ENCODE results near the gene INAFM1. TPM values are rescaled to one million over a fixed set of nuclear protein-coding genes. Genes with fewer than 3 reads are reported as not detected.
A peak's percentile ranks its signal among the peaks of the same experiment; 100 is the strongest.

The INAFM1 gene
- total and polyA plus RNA-seq, 9 of the 15 experiments (the other 6 are each of a cell fraction or from before 2014, with no cell fraction given) = 0.71 to 30.9 (median 3.1) TPM

DNA sequence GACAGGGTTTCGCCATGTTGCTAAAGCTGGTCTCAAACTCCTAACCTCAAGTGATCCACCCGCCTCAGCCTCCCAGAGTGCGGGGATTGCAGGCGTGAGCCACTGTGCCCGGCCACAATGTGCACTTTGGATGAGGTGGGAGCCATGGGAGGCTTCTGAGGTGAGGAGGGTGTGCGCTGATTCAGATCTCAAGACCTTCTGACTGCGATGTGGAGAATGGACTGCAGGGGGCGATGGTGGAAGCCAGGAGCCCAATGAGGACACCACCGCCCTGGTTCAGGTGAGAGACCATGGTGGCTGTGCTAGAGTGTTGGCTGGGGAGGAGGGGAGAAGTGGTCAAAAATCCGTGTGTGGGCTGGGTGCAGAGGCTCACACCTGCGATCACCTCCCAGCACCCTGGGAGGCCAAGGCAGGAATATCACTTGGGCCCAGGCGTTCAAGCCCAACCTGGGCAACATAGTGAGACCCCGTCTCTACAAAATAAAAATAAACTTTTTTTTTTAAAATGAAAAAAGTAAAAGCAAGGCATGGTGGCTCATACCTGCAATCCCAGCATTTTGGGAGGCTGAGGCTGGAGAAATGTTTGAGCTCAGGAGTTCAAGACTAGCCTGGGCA lies 5.6 kb downstream of the INAFM1 start (continued):
- TF ChIP-seq, protein P1, sequence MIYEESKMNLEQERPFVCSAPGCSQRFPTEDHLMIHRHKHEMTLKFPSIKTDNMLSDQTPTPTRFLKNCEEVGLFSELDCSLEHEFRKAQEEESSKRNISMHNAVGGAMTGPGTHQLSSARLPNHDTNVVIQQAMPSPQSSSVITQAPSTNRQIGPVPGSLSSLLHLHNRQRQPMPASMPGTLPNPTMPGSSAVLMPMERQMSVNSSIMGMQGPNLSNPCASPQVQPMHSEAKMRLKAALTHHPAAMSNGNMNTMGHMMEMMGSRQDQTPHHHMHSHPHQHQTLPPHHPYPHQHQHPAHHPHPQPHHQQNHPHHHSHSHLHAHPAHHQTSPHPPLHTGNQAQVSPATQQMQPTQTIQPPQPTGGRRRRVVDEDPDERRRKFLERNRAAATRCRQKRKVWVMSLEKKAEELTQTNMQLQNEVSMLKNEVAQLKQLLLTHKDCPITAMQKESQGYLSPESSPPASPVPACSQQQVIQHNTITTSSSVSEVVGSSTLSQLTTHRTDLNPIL (CRISPR knock-in tag; IDR thresholded peaks at IDR 0.05) = no peak
- TF ChIP-seq ZBTB9 (CRISPR knock-in tag; IDR thresholded peaks at IDR 0.05) = no peak
- TF ChIP-seq RBM15 (IDR thresholded peaks at IDR 0.05; ENCODE audit: insufficient read depth, low read length) = no peak
- 0 out of 2 replicates have a peak, but pooled peaks have one; percentile 35 for TF ChIP-seq HDAC2 (IDR thresholded peaks at IDR 0.05)
- TF ChIP-seq GABPB1 (CRISPR knock-in tag; IDR thresholded peaks at IDR 0.05) = 0 out of 2 replicates have a peak, but pooled peaks have one; percentile 19
- TF ChIP-seq RAD21 (CRISPR knock-in tag; conservative IDR thresholded peaks at IDR 0.05 in 1 of 2, IDR thresholded peaks at IDR 0.05 in 1 of 2) = peak in 1 of 2 experiments; percentile 34; a peak in 2 of 4 replicates
- TF ChIP-seq SMARCA5 (IDR thresholded peaks at IDR 0.05) = peak; percentile 51; the same call in 1 of the 2 replicates
- peak; percentile 50; the same call in 1 of the 2 replicates for TF ChIP-seq HDGF (IDR thresholded peaks at IDR 0.05)
- TF ChIP-seq, protein P2, sequence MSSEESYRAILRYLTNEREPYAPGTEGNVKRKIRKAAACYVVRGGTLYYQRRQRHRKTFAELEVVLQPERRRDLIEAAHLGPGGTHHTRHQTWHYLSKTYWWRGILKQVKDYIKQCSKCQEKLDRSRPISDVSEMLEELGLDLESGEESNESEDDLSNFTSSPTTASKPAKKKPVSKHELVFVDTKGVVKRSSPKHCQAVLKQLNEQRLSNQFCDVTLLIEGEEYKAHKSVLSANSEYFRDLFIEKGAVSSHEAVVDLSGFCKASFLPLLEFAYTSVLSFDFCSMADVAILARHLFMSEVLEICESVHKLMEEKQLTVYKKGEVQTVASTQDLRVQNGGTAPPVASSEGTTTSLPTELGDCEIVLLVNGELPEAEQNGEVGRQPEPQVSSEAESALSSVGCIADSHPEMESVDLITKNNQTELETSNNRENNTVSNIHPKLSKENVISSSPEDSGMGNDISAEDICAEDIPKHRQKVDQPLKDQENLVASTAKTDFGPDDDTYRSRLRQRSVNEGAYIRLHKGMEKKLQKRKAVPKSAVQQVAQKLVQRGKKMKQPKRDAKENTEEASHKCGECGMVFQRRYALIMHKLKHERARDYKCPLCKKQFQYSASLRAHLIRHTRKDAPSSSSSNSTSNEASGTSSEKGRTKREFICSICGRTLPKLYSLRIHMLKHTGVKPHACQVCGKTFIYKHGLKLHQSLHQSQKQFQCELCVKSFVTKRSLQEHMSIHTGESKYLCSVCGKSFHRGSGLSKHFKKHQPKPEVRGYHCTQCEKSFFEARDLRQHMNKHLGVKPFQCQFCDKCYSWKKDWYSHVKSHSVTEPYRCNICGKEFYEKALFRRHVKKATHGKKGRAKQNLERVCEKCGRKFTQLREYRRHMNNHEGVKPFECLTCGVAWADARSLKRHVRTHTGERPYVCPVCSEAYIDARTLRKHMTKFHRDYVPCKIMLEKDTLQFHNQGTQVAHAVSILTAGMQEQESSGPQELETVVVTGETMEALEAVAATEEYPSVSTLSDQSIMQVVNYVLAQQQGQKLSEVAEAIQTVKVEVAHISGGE (CRISPR knock-in tag; IDR thresholded peaks at IDR 0.05) = no peak
- TF ChIP-seq KDM1A (IDR thresholded peaks at IDR 0.05) = peak; percentile 30 to 56; a peak in 2 of 4 replicates
- TF ChIP-seq GMEB1 (CRISPR knock-in tag; IDR thresholded peaks at IDR 0.05) = no peak
- TF ChIP-seq, protein P3, sequence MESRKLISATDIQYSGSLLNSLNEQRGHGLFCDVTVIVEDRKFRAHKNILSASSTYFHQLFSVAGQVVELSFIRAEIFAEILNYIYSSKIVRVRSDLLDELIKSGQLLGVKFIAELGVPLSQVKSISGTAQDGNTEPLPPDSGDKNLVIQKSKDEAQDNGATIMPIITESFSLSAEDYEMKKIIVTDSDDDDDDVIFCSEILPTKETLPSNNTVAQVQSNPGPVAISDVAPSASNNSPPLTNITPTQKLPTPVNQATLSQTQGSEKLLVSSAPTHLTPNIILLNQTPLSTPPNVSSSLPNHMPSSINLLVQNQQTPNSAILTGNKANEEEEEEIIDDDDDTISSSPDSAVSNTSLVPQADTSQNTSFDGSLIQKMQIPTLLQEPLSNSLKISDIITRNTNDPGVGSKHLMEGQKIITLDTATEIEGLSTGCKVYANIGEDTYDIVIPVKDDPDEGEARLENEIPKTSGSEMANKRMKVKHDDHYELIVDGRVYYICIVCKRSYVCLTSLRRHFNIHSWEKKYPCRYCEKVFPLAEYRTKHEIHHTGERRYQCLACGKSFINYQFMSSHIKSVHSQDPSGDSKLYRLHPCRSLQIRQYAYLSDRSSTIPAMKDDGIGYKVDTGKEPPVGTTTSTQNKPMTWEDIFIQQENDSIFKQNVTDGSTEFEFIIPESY (CRISPR knock-in tag; IDR thresholded peaks at IDR 0.05) = peak; percentile 90
- peak; percentile 76; the same call in 1 of the 2 replicates for TF ChIP-seq PTBP1 (IDR thresholded peaks at IDR 0.05; ENCODE audit: low read depth, low read length)
- peak; percentile 87 for TF ChIP-seq ZFP36 (IDR thresholded peaks at IDR 0.05; ENCODE audit: low read depth, low read length, partially characterized antibody)
- no peak for TF ChIP-seq KAT8 (IDR thresholded peaks at IDR 0.05; ENCODE audit: low read depth)
- TF ChIP-seq SMC3 (conservative IDR thresholded peaks at IDR 0.05; ENCODE audit: insufficient read depth, low read depth, low read length) = peak; percentile 52
- peak; percentile 88 for TF ChIP-seq BCOR (IDR thresholded peaks at IDR 0.05)

Data from K562 (cell line).